HG03342 (cell line): ENCODE data around the gene OR1D2.
"Not testable (repeated sequence)": the region's sequence is repeated elsewhere in the genome, so short reads cannot be mapped to it uniquely, and the experiment has no call there.

Source experiments
- ATAC-seq: cut with Tn5 transposase; IDR thresholded peaks from one replicate; pipeline ENCODE4 v1.9.1; 2021; ENCODE audit warnings: mild to moderate bottlenecking, moderate library complexity; ENCODE audit not compliant: unreplicated experiment

Gene OR1D2, protein sequence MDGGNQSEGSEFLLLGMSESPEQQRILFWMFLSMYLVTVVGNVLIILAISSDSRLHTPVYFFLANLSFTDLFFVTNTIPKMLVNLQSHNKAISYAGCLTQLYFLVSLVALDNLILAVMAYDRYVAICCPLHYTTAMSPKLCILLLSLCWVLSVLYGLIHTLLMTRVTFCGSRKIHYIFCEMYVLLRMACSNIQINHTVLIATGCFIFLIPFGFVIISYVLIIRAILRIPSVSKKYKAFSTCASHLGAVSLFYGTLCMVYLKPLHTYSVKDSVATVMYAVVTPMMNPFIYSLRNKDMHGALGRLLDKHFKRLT

DNA sequence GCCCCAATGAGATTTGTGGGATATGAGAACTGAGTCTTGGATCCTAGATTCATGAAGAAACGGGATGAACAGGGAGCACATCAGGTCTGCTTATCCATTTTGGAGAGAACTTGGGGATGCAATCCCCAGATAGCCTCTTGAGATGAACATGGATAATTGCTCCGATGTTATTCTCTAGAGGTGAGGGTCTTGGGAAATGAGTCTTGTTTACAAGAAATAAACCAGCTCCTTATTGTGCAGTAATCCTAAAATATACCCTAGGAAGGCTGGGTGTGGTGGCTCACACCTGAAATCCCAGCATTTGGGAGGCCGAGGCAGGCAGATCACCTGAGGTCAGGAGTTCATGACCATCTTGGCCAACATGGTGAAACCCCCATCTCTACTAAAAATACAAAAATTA is at the start of gene OR1D2:
OR1D2 (minus strand) TSS at position 101 of the 400 bp plus-strand sequence. CDS start 11,426 bp downstream, outside the sequence.
- no peak for ATAC-seq

GRCh38 chr17:3137494-3137893 is 33.3 kb upstream of the OR1D2 start:
- ATAC-seq = not testable (repeated sequence)

DNA sequence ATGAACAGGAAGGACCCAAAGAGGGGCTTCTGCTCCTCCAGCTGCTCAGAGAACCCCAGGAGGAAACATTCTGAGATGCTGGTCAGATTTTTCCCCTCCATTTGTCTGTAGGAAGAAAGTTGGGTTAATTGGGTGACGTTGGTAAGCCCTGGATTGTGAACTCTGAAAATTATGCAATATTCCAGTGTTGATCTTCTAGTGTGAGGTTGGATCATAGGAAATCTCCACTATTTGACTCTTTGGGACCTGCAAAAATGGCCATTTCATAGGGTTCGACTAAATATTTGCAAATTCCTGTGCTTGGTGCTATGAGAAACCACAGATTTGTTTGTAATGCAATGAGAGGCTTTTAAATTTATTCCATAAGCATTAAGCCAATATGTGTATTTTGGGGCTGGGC is 23.2 kb upstream of the OR1D2 start, which contains the start of gene OR1G1:
OR1G1 (minus strand) TSS at position 101 of the 400 bp plus-strand sequence; CDS start at position 101, 0 bp downstream.
- ATAC-seq = no peak

DNA sequence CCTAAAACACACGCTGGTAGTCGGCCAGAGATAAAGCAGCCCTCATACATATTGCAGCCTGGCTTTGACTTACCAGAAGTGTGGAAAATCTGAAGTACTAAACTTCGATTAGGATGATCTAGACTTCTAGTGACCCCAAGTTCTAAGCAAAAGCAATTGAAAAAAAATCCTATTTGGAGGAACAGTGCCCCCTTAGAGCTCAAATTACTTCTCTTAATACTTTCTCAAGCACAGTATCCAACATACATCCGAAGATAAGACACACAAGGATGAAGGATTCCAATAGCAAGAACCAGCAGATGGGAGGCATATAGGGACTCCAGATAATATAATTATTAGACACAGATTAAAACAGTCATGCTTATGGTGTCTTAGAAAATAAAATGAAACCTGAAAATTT is 30.4 kb downstream of the OR1D2 start:
- ATAC-seq = not testable (repeated sequence)

DNA sequence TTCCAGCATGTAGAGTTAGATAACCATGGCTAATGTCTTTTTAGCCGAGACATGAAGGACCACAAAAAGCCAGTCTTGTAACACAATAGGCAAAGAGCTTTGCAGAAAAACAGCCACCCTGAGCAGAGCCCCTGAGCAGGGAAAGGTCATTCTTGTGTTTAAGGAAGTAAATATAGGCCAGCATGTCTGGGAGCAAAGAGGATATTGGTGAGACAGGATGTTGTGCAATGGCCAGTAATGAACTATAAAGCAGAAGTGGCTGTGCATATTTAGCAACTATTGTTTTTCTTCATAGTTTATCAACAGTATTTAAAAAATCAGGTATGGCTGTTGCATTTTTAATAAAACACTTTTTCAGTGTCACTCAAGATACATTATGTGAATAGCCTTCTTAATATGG is 39.0 kb downstream of the OR1D2 start:
- not testable (repeated sequence) for ATAC-seq

DNA sequence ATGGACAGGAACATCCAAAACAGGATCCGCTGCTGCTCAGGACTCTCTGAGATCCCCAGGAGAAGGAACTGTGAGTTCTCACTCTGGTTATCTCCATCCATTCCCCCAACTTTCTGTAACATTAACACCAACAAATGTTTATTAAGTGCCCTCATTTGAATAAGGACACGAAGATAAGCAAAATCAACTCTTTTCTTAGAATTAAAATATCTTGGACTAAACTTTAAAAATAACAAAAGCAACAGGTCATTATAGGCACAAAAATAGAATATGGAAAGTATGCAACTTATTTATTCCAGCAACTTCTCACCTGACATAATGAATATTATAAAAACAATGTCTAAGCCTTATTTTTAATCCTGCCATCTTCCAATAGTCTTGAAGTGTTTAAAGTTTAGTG is 40.7 kb downstream of the OR1D2 start, which contains the start of gene OR1D5:
OR1D5 (minus strand) TSS at position 101 of the 400 bp plus-strand sequence; CDS start at position 101, 0 bp downstream.
- ATAC-seq = not testable (repeated sequence)

DNA sequence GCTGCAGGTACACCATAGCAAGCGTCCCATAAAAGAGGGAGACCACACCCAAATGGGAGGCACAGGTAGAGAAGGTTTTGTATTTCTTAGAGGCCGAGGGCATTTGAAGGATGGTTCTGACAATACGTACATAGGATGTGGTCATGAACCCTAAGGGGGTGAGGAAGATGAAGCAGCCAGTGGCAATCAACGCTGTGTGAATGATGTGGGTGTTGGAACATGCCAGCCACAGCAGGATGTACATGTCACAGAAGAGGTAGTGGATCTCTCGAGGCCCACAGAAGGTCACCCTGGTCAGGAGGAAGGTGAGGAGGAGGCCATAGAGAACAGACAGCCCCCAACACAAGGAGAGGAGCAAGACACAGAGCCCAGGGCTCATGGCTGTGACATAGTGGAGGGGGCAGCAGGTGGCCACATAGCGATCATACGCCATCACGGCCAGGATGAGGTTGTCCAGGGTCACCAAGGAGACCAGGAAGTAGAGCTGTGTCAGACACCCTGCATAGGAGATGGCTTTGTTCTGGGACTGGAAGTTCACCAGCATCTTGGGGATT is 41.3 kb downstream of the OR1D2 start:
- not testable (repeated sequence) for ATAC-seq

- ATAC-seq = not testable (repeated sequence)
Observed at GRCh38 chr17:3054868-3055267, 49.4 kb downstream of the OR1D2 start.

- ATAC-seq = no peak
Observed at GRCh38 chr17:3049705-3050295, 54.4 kb downstream of the OR1D2 start.

- peak; percentile 92 for ATAC-seq
Observed at GRCh38 chr17:3048727-3049471, 55.3 kb downstream of the OR1D2 start.

DNA sequence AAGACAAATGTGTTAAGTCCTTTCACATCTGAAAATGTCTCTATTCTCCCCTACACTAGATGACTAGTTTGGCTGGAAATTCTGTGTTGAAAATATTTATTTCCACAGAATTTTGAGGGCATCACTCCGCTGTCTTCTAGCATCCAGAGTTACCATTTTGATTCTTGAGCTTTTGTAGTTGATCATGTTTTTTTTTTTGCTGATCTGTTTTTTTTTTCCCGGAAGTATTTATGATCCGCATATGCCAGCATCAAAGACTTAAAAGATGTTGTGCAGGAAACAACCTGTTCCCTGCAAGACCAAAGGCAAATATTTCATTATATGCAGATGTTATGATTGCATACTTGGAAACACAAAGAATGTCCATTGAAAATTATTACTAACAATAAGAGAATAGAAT is 57.5 kb downstream of the OR1D2 start:
- ATAC-seq = no peak

- ATAC-seq = no peak
Observed at GRCh38 chr17:3043737-3044365, 60.4 kb downstream of the OR1D2 start.

- ATAC-seq = no peak
Observed at GRCh38 chr17:3040882-3041281, 63.3 kb downstream of the OR1D2 start.

- no peak for ATAC-seq
Observed at GRCh38 chr17:3039736-3040135, 64.5 kb downstream of the OR1D2 start.

- no peak for ATAC-seq
Observed at GRCh38 chr17:3038941-3039340, 65.3 kb downstream of the OR1D2 start.
